Stimulated activated CD8-positive, alpha-beta memory T cell treated with anti-CD3 and anti-CD28 coated beads, Interleukin-4, amount 100 ng/mL, for 1 hour (primary cell): Measurements from ENCODE around the gene MSH2.
"Not testable (repeated sequence)": the region's sequence is repeated elsewhere in the genome, so short reads cannot be mapped to it uniquely, and the experiment has no call there.

Source experiments
- DNase-seq, 2 donors: peaks; one replicate each; pipeline ENCODE4 v3.0.0-alpha.2; 2020; ENCODE audit warnings: low read depth in 2 of 2, low spot score in 1 of 2

Gene MSH2

DNA sequence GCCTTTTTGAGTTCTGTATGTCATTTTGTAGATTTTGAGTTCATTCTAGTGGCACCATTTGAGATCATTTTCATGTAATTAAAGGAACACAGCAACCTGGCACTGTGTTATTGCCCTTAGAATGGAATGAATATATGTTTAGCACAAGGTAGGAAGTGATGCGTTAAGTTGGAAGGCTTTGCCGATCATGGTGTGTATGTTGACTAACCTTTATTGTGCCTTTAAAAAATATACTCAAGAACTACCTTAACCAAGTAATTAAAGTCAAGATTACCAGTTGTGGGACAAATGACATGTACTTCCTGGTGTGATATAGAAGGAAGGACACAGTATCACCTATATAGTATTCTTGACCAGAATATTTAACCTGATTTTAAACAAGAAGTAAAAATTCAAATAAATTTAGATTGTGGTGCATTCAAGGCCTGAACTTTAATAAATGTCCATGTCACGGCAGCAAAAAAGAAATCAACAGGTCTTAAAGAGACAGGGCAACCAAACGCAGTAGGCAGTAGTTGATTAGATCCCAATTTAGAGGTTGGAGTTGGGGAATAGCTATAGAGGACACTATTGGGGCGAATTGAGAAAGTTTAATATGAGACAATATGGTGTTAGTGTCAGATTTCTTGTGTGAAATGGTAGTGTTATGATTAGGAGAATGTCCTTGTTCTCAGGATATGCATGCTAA, 68.6 kb downstream of the MSH2 start:
- no peak for DNase-seq

DNA sequence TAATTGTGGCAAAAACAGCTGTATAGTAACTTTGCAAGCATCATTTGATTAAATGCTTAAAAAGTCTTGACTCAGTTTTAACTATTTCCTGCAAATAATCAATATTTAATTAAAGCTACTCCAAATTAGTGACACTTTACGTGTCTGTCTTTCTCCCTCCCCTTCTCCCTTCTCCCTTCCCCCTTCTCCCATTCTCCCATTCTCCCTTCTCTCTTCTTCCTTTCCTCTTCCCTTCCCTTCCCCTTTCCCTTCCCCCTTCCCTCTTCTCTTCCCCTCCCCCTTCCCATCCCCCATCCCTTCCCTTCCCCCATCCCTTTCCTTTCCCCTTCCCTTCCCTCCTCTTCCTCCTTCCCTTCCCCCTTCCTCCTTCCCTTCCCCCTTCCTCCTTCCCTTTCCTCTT, 76.9 kb downstream of the MSH2 start:
- no peak for DNase-seq

- no peak for DNase-seq
Measured at GRCh38 chr2:47483191-47483590, 80.2 kb downstream of the MSH2 start.

GRCh38 chr2:47484396-47484795, 81.4 kb downstream of the MSH2 start:
- no peak for DNase-seq

DNA sequence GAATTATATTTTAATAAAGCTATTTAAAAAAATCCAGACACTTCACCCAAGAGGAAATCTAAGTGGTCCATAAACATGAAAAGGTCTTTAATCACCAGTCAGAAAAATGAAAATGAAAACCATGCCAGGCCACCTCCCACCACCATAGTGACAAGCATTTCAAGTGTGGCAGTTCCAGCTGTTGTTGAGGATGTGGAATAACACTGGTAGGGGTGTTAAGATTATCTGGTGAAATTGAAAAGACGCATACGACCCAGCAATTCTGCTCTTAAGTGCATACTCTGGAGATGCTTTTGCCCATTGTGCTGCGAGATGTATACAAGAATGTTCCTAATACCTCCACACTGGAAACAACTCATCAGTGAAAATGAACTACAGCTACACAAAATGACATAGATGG, 82.2 kb downstream of the MSH2 start:
- DNase-seq = no peak

- DNase-seq = no peak
Measured at GRCh38 chr2:47485751-47486300, 82.9 kb downstream of the MSH2 start.

DNA sequence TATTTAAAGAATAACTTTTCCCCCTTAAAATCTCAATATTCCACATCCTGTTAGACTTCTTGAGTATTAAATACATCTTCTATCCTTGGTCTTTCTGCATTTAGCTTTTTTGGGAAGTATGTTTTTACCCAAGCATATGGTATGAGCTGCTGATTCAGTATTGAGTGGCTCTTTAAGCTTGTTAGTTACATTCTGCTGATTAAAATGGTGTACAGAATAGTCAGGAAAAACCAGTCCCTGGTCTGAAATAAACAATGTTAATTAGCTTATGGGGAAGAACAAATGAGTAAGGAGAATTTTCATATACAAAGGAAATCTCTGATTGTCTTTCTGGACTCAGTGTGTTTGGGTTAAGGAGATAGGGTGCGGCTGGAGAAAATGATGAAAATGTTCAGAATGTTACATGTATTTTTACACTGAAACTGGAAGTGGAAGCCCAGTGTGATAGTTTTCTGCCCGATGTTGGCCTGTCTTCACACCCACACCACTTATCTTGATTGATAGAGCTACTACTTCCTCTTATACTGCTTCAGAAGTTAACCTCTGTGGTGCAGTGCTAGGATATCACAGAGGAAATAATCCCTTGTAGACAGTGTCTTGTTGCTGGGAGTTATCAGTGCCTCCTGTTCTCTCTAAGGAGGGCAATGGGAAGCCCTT, 84.0 kb downstream of the MSH2 start:
- DNase-seq = no peak

- DNase-seq = no peak
Measured at GRCh38 chr2:47487498-47487875, 84.5 kb downstream of the MSH2 start.

DNA sequence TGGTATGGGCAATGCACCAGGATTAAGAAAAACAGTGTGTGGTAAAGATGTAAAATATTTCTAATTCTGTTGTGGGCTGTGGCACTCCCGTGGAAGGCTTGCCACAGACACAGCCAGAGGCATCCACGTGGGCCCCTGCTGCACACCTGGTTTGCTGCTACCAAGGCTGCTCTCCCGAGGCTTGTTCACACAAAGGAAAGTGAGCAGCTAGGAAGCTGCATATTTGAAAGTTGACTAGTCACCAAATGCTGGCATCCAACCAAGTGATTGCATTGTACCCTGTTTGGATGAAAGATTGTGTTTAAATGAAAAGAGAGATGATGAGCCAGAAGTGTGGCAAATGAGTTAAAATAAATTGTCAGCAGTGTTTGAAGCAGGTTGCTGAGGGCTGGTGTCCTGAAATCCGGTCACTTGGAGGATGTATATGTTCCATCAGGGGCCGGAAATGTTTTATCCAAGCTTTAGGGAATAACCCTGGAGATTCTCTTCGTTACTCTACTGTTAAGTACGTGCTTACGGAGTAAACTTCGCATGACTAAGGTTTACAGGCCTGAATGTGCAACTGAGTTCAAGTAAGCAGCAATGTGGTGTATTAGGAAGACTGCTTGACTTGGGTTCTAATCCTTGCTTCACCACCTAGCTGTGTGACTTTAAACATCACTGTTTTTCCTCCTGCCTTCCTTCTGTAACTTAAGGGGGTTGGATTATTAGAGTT, 86.1 kb downstream of the MSH2 start:
- no peak for DNase-seq

GRCh38 chr2:47490406-47490805, 87.5 kb downstream of the MSH2 start:
- DNase-seq = no peak

GRCh38 chr2:47493317-47494035, 90.5 kb downstream of the MSH2 start:
- DNase-seq = no peak

DNA sequence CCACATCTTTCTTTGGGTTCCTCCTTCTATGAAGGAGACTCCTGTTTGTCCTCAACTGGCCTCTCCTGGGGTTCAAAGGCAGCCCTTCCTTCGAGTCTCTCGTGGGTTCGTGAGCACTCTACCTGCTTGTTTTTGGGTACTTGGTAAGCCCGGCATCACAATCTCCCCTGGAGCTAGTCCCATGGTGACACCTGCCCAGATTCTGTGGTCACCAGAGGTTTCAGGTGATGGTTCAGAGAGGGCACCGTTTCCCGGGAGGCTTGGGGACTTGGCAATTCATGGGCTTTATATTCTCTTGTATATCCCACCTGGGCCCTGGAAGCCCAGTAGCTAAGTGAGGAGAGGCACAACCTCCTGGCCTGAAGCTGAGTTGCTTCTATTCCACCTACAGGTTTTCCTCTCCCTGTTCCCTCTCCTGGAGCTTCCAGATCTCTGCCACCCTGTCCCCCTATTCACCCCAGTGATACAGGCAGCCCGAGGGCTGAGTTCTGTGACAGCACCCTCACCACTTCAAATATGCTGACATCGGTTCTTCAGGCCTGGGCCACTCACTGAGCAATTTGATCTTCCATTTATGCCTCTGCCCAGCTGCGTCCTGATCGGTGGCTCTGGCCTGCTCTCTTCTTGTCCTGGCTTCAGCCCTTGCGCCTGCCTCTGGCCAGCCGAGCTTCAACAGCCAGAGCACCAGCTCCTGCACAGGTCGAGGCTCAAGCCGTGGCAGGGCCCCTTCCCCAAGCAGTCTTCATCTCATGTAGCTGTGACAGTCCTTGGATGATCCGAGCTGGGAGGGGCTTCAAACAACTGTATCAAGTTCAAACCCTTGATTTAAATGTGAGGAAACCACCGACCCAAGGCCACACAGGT, 91.5 kb downstream of the MSH2 start:
- DNase-seq = no peak

DNA sequence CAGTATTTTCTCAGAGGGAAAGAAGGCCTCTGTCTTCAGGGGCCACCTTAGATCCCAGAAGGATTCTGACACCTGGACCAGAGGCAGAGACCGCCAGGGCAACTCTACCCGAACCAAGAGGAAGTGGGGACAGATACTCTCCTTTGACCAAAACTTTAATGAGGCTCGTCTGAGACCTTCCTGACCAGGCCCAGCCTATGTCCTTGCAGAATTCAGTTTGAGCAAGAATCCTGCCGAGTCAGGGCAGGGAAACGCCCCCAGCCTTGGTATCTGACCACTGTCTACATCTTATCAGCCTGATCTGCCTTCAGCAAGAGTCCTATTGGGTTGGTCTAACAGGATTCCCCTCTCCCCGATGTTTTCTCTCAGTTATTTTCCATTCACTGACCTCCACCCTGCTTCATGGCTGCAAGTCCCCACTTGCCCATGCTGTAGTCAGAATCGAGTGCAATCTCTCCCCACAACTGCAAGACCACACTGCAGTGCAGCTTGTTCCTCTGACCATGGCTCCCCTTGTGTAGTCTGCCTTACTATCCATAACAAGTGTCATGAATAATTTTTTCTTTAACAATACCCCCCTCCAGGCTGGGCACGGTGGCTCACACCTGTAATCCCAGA, 95.0 kb downstream of the MSH2 start:
- DNase-seq = no peak

GRCh38 chr2:47499093-47499492, 96.1 kb downstream of the MSH2 start:
- DNase-seq = no peak

DNA sequence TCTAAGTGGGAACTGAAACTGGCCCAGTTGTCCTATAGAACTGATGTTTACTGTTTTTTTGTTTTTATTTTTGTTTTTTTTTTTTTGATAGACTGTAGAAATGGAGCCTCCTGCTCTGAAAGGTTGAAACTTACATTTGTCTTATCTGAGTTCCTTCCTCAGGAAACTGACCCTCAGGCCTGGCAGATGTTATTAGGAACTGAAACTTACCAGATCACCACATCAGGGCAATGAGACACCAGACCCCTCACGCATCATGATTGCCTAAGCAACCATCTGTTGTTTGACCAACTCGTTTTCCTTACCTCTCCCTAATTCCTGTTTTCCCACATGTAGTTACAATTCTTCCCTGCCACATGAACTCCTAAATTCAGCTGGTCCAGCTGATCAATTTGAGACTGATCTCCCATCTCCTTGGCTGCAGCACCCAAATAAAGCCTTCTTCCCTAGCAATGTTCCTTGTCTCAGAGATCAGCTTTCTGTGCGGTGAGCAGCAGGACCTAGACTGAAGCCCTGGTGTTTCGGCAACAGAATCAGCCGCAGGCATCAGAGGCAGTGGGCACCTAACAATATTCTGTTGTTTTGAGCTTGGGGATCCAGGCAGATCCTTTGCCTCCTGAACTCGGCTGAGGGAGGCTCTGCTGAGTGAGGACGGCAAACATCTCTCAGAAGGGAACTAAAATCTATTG, 96.8 kb downstream of the MSH2 start:
- no peak for DNase-seq

DNA sequence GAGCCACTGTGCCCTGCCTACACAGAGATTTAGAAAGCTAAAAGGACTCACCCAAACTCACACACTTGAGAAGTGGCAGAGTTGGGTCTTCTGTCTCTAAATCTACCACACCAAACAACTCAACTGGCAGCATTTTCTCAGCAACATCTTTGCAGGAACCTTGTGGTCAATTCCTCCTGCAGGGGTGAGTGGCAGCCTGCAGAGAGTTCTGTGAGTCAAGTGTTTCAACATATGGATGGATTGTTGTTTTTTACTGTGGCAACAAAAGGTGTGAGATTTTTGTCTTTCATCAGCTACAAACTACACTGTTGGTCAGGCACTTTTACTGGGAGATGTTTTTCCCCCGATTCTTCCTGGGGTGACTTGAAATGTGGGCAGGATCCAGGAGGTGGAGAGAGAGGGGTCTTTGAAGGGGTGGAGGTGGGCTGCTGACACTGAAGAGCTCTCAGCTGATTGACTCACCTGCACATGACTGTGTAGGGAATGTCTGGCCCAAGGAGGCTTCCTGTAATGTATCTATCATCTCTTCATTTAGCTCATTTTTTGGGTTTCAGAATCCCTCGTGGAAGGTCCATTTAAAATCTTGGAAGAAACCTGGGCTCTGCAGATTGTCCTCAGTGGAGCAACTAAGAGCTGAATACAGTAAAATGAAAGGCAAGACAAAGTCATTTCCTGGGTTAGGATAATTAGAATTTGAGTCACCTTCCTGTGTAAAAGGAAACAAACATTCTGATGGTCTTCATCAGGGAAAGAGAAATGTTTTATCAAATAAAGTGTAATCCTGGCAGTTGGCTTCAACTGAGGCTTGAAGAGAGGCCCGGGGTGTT, 98.6 kb downstream of the MSH2 start:
- no peak for DNase-seq

GRCh38 chr2:47502498-47502897, 99.5 kb downstream of the MSH2 start:
- not testable (repeated sequence) for DNase-seq

DNA sequence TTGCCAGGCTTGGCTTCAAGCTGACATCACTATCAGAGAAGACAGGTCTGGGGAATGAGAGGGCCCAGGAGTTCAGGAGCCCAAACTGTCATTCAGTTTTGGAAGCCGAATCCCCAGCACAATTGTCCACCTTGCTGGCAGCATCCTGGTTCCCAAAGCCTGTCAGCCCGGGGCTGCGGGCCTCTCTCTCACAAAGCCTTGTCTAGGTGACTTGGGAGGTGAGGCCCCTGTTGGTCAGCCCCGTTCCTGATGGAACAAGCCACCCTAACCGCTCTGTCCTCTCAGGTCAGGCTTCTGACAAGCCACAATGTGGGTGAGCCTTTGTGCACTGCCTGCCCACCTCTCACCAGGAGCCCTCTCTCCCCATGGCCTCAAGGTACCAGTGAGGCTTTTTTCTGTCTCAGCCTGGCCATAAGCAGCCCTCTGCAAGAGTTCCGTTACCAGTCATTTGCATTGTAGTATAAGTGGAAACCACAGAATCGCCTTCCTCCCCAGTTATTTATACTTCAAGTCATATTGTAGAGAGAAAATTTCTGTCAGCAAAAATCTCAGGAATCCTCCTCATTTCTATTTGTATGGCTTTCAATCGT, 100.6 kb downstream of the MSH2 start:
- no peak for DNase-seq
